H9 (cell line): ENCODE results near the gene LPAR3. TPM values are rescaled to one million over a fixed set of nuclear protein-coding genes. Genes with fewer than 3 reads are reported as not detected.

ENCODE experiments used
- DNase-seq: peaks from one replicate; pipeline ENCODE4 v3.0.0-alpha.2; 2017
- H2AFZ ChIP-seq: one replicate; pipeline ENCODE4 v1.6.1; 2013; ENCODE audit warnings: mild to moderate bottlenecking, low read length, control low read depth, moderate library complexity
- H2AK5ac ChIP-seq: 2 replicates; pipeline ENCODE4 v1.6.1; 2013; ENCODE audit warnings: low read length, control low read depth, mixed read lengths; ENCODE audit not compliant: insufficient read length
- H2BK120ac ChIP-seq: one replicate; pipeline ENCODE4 v1.6.1; 2013; ENCODE audit warnings: low read depth, mild to moderate bottlenecking, low read length, control low read depth, inconsistent platforms; ENCODE audit not compliant: poor library complexity, severe bottlenecking
- H2BK12ac ChIP-seq: 2 replicates; pipeline ENCODE4 v1.6.1; 2013; ENCODE audit warnings: low read length, control low read depth, mixed read lengths, low read depth; ENCODE audit not compliant: insufficient read length
- H2BK15ac ChIP-seq: 2 replicates; pipeline ENCODE4 v1.6.1; 2013; ENCODE audit warnings: low read depth, low read length, control low read depth
- H2BK20ac ChIP-seq: one replicate; pipeline ENCODE4 v1.6.1; 2013; ENCODE audit warnings: low read depth, mild to moderate bottlenecking, low read length, control low read depth, inconsistent platforms; ENCODE audit not compliant: poor library complexity, severe bottlenecking
- H2BK5ac ChIP-seq: 2 replicates; pipeline ENCODE4 v1.6.1; 2013; ENCODE audit warnings: low read length, control low read depth, mixed read lengths; ENCODE audit not compliant: insufficient read length
- H3K14ac ChIP-seq: 2 replicates; pipeline ENCODE4 v1.6.1; 2013; ENCODE audit warnings: low read length, control low read depth; ENCODE audit not compliant: insufficient read depth
- H3K18ac ChIP-seq: 2 replicates; pipeline ENCODE4 v1.6.1; 2013; ENCODE audit warnings: low read depth, mild to moderate bottlenecking, mixed read lengths, low read length, control low read depth; ENCODE audit not compliant: insufficient read length
- H3K23ac ChIP-seq: 2 replicates; pipeline ENCODE4 v1.6.1; 2013; ENCODE audit warnings: low read length, control low read depth, mixed read lengths, low read depth; ENCODE audit not compliant: insufficient read length
- H3K23me2 ChIP-seq: 2 replicates; pipeline ENCODE4 v1.6.1; 2013; ENCODE audit warnings: low read depth, mild to moderate bottlenecking, mixed read lengths, low read length, control low read depth; ENCODE audit not compliant: insufficient read length, poor library complexity, severe bottlenecking
- H3K27ac ChIP-seq: 2 replicates; pipeline ENCODE4 v1.5.1; 2013; ENCODE audit warnings: low read length, control low read depth, mixed read lengths, low read depth; ENCODE audit not compliant: insufficient read length
- H3K27me3 ChIP-seq: 2 replicates; pipeline ENCODE4 v1.6.1; 2013; ENCODE audit warnings: low read length, control low read depth, inconsistent platforms; ENCODE audit not compliant: insufficient read depth
- H3K4ac ChIP-seq: 2 replicates; pipeline ENCODE4 v1.6.1; 2013; ENCODE audit warnings: low read depth, mild to moderate bottlenecking, control low read depth, inconsistent platforms, low read length, moderate library complexity
- H3K4me1 ChIP-seq: 2 replicates; pipeline ENCODE4 v1.6.1; 2013; ENCODE audit warnings: low read length, control low read depth, inconsistent platforms; ENCODE audit not compliant: insufficient read depth
- H3K4me2 ChIP-seq: 2 replicates; pipeline ENCODE4 v1.6.1; 2013; ENCODE audit warnings: low read length, control low read depth, mixed read lengths; ENCODE audit not compliant: insufficient read length, insufficient read depth
- H3K56ac ChIP-seq: 2 replicates; pipeline ENCODE4 v1.6.1; 2013; ENCODE audit warnings: low read depth, mild to moderate bottlenecking, mixed read lengths, low read length, control low read depth; ENCODE audit not compliant: insufficient read length
- H3K79me1 ChIP-seq: 2 replicates; pipeline ENCODE4 v1.6.1; 2013; ENCODE audit warnings: low read depth, mild to moderate bottlenecking, moderate library complexity, low read length, control low read depth, inconsistent platforms; ENCODE audit not compliant: insufficient read depth, poor library complexity, severe bottlenecking
- H3K79me2 ChIP-seq: 2 replicates; pipeline ENCODE4 v1.6.1; 2013; ENCODE audit warnings: low read length, control low read depth, inconsistent platforms; ENCODE audit not compliant: insufficient read depth
- H3K9ac ChIP-seq: 2 replicates; pipeline ENCODE4 v1.6.1; 2013; ENCODE audit warnings: low read length, control low read depth, mixed read lengths; ENCODE audit not compliant: insufficient read length; ENCODE audit errors: extremely low read depth
- H3K9me3 ChIP-seq: one replicate; pipeline ENCODE4 v1.6.1; 2013; ENCODE audit warnings: low read depth, low read length, inconsistent platforms; ENCODE audit not compliant: control insufficient read depth
- H3T11ph ChIP-seq: one replicate; pipeline ENCODE4 v1.6.1; 2013; ENCODE audit warnings: mild to moderate bottlenecking, low read length, control low read depth, inconsistent platforms
- H4K20me1 ChIP-seq: one replicate; pipeline ENCODE4 v1.6.1; 2013; ENCODE audit not compliant: control insufficient read depth, insufficient read length, insufficient read depth
- H4K5ac ChIP-seq: 2 replicates; pipeline ENCODE4 v1.6.1; 2013; ENCODE audit warnings: low read depth, mild to moderate bottlenecking, mixed read lengths, low read length, control low read depth; ENCODE audit not compliant: insufficient read length
- H4K8ac ChIP-seq: replicated peaks from 2 replicates; pipeline ENCODE4 v1.6.1; 2013; ENCODE audit warnings: low read length, control low read depth, mixed read lengths, low read depth; ENCODE audit not compliant: insufficient read length
- H4K91ac ChIP-seq: 2 replicates; pipeline ENCODE4 v1.6.1; 2013; ENCODE audit warnings: low read depth, mild to moderate bottlenecking, moderate library complexity, mixed read lengths, low read length, control low read depth; ENCODE audit not compliant: insufficient read length
- H3K27ac Mint-ChIP-seq, 3 experiments: 2 replicates in 2 of 3; 3 replicates in 1 of 3; pipeline ENCODE4 v1.8.0; 2020 to 2021; ENCODE audit warnings: mixed read lengths in 3 of 3, mild to moderate bottlenecking in 1 of 3, moderate library complexity in 1 of 3
- H3K27me3 Mint-ChIP-seq: 2 replicates; pipeline ENCODE4 v1.8.0; 2021; ENCODE audit warnings: low read depth, mild to moderate bottlenecking, moderate library complexity, mixed read lengths
- H3K36me3 Mint-ChIP-seq, 3 experiments: 2 replicates in 2 of 3; 3 replicates in 1 of 3; pipeline ENCODE4 v1.8.0; 2020 to 2021; ENCODE audit warnings: low read depth in 3 of 3, mixed read lengths in 3 of 3; ENCODE audit not compliant: insufficient read depth in 1 of 3
- H3K4me1 Mint-ChIP-seq, 2 experiments: 2 replicates each; pipeline ENCODE4 v1.8.0; 2020; ENCODE audit warnings: mixed read lengths in 2 of 2
- H3K4me3 Mint-ChIP-seq, 2 experiments: 2 replicates in 1 of 2; 3 replicates in 1 of 2; pipeline ENCODE4 v1.8.0; 2020 to 2021; ENCODE audit warnings: mild to moderate bottlenecking in 2 of 2, mixed read lengths in 2 of 2, moderate library complexity in 1 of 2
- H3K9me3 Mint-ChIP-seq, 2 experiments: 2 replicates in 1 of 2; 3 replicates in 1 of 2; pipeline ENCODE4 v1.8.0; 2020; ENCODE audit warnings: mild to moderate bottlenecking in 2 of 2, mixed read lengths in 2 of 2, moderate library complexity in 1 of 2
- CTCF ChIP-seq: fragments of 200-600 bp; sonication (generic); conservative IDR thresholded peaks from 3 replicates; pipeline ENCODE4 v1.8.0; 2021; ENCODE audit warnings: antibody characterized with exemption, mild to moderate bottlenecking
- WGBS: extraction: QIAGEN DNeasy Blood & Tissue Kit; methylation state at CpG from one replicate; pipeline ENCODE4 v1.1.7; 2013; ENCODE audit warnings: missing lambda C conversion rate, low lambda C conversion rate, mixed read lengths; ENCODE audit not compliant: insufficient read length; ENCODE audit errors: extremely low coverage; 5-methylcytosine and 5-hydroxymethylcytosine counted together
- total RNA-seq: library from RNA; stranded (reverse); gene quantifications from 2 replicates; pipeline ENCODE4 v1.2.1, GENCODE V29; 2021

LPAR3 gene
- total RNA-seq, 1 experiment from 2014 or later, result 3.0 TPM

DNA sequence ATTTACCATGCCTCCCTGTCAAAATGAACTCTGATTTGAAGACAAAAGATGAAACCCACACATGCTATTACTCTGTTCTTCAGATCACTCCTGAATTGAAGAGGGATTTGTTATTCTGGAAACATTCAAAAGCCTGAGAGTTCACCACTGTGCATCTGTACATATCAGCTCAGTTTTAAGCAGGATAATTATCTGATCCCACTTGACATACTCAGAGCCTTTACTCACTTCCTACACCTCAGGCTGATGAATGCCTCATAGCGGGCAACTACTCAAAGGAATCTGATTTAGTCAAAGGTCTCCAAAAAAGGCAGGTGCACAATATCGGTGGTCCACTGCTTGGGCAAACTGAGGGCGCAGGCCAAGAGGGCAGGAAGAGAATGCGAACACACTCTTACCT, 47.5 kb upstream of the LPAR3 start:
- H3T11ph ChIP-seq, result no peak overlapping the region
- no CpG with 5 or more reads among the region's 4 CpGs for WGBS

More for the DNA sequence above, 47.5 kb upstream of the LPAR3 start:
- Histone ChIP-seq H3K9ac (no peak overlapping the region), H3K56ac (no peak overlapping the region), H3K23ac (no peak overlapping the region), H3K23me2 (no peaks in the 10 kb centered on the region), H3K27me3 (no peaks in the 10 kb centered on the region), H2BK5ac (no peak overlapping the region), H3K18ac (no peak overlapping the region), H3K9me3 (no peaks in the 10 kb centered on the region), H3K79me2 (no peaks in the 10 kb centered on the region), H2AFZ (no peak overlapping the region), H4K5ac (no peak overlapping the region), H2BK20ac (no peak overlapping the region), H4K20me1 (no peaks in the 10 kb centered on the region), H3K4ac (no peak overlapping the region), H4K8ac (no peak overlapping the region), H4K91ac (no peak overlapping the region), H3K79me1 (no peaks in the 10 kb centered on the region), H3K4me2 (no peak overlapping the region), H3K4me1 (no peaks in the 10 kb centered on the region), H3K14ac (no peak overlapping the region), H2BK120ac (no peak overlapping the region), H2BK15ac (no peak overlapping the region), H2AK5ac (no peak overlapping the region), H2BK12ac (no peak overlapping the region), H3K27ac (no peak overlapping the region)
- Mint-ChIP-seq H3K36me3 (no peaks in the 10 kb centered on the region), H3K9me3 (no peaks in the 10 kb centered on the region), H3K27me3 (no peaks in the 10 kb centered on the region; the same call in 1 of the 2 replicates), H3K4me3 (no peak overlapping the region), H3K27ac (no peak overlapping the region; a peak in 1 of 7 replicates), H3K4me1 (peaks cover 6 to 9% of the 10 kb centered on the region in 2 experiments)
- no peak for TF ChIP-seq CTCF
- no peak for DNase-seq
